Dermis microvascular lymphatic vessel endothelial cell (primary cell): ENCODE measurements around the gene SMIM36. TPM values are rescaled to one million over a fixed set of nuclear protein-coding genes. Genes with fewer than 3 reads are reported as not detected.
"Not testable (repeated sequence)": the region's sequence is repeated elsewhere in the genome, so short reads cannot be mapped to it uniquely, and the experiment has no call there.

Experiments
- DNase-seq, 2 donors: peaks; one replicate each; pipeline versions ENCODE4 v3.0.0 to v3.0.0-alpha.2; 2010; ENCODE audit warnings: low read depth in 2 of 2
- total RNA-seq: library from RNA; depleted of rRNA; stranded (reverse); fragments of >200 nt; gene quantifications from 2 replicates; pipeline ENCODE4 v1.2.1, GENCODE V29; 2014

SMIM36 gene
- total RNA-seq = not detected in 2 replicates

DNA sequence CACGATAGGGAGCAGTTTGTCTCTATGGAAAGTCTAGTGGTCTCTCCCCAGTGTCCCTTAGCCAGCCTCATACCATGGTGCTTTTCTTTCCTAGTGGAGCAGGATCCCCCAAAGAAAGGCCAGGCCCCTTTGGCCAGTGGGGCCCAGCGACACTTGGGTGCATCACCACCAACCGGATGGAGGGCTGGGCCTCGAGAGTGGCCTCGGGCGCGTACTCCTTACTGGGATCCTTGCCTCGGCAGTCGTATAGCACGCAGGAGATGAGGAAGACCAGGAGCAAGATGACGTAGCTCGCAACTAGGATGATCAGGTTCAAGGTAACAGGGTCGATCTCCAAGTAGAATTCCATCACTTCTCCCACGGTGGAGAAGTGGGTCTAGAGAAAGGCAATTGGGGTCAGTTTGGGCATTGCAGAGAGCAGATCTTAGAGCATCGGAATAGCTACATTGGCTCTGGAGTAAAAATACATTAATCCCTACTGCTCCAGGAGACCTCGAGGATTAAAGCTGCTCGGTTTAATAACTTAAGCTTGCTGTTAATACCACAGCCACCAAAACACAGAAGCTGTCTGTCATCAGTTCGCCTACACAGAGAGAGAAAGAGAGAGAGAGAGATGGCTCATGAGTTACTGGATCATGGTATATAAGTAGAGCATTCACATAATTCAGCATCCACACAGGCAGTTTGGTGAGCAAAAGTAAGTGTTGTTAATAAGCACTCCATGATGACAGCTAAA, at the start of gene SMIM36:
SMIM36 (minus strand) TSS at position 467 of the 736 bp plus-strand sequence.
- no peak for DNase-seq

DNA sequence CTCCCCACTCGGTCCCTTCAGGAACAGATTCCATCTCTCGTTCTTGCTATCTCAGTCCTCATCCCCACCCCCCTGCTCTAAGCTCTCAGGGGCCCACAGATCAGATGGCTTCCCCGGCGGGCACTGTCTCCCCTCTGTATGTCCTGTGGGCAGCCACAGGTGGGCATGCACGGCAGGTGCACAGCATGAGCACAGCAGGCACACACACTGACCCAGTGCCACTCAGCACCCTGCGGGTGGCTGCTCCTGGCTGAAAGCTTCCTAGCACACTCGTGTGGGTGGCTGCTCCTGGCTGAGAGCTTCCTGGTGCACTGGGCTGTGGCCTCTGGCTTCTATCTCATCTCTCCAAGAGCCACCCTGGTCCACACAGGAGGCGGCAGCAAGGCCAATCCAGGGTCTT, 44.5 kb upstream of the SMIM36 start:
- no peak for DNase-seq

DNA sequence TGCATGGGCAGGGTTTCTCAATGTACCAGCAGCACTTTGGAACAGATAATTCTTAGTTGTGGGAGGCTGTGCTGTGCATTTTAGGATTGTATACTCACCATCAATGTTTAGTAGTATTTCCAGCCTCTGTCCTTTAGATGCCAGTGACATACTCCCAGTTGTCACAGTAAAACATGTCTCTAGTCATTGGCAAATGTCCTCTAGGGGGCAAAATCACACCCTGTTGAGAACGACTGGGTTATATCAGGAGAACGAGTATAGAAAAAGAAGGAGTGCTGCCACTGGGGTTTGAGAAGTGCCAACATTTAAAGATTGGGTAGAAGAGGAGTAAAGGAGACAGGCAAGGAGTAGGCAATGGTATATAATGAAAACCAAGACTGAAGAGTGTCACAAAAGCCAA, 37.9 kb upstream of the SMIM36 start:
- peak; percentile 6 to 30 for DNase-seq

GRCh38 chr17:55546991-55547664, 35.9 kb upstream of the SMIM36 start:
- no peak for DNase-seq

DNA sequence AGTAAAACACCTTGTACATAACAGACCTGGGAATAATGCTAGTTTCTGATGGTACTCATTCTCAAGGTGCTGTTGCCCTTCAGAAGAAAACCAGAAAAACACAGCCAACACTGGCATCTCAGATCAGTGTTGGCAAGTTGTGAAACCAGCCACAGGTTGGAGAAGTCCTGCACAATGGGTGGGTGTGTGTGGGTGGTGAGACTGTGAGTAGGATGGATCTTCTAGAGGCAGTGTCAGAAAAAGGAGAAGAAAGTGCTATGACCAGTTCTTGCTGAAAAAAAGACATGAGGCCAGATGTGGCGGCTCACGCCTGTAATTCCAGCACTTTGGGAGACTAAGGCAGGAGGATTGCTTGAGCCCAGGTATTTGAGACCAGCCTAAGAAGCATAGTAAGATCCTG, 35.2 kb upstream of the SMIM36 start:
- DNase-seq = no peak

DNA sequence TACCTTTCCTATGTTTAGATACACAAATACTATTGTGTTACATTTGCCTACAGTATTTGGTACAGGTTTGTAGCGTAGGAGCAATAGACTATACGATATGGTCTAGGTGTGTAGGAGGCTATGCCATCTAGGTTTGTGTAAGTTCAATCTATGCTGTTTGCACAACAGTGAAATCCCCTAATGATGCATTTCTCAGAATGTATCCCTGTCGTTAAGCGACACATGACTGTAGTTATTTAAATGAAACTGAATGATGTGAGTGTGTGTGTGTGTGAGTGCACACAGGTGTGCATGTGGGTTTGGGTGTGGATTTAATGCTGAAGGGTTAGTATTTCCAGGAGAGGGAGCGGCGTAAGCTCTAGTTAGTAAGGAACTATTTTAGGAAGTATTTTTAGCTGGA, 34.6 kb upstream of the SMIM36 start:
- DNase-seq = no peak

- DNase-seq = no peak
Measured at GRCh38 chr17:55543709-55544108, 32.5 kb upstream of the SMIM36 start.

DNA sequence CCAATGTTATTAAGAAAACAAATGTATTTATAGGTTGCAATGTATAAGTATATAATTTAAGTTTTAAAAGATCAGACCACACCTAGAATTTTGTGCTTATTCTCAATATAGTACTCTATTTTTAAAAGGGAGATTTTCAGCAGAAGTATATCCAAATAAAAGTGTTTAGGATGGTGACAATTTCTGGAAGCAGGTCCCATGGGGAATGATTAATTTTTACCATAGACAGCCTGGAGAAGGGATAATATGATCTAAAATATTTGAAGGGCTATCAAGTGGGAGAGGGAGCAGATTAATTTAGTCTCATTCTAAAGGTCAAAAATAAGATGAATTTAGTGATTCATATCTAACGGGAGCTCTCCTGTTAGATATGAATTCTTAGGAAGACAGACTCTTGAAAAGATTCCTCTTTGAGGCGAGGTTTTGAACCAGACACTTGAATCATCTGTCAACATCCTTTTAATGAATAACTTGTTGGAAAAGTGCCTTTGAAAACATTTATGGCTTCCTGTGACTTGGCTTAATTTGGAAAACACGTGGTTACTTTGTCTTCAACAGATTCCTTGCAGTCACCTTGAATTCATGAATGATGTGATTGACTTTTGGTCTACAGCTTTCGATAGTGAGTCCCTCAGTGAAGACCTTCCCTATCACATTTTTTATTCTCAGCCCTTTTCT, 29.3 kb upstream of the SMIM36 start:
- peak in 1 of 2 donors; percentile 66 for DNase-seq

DNA sequence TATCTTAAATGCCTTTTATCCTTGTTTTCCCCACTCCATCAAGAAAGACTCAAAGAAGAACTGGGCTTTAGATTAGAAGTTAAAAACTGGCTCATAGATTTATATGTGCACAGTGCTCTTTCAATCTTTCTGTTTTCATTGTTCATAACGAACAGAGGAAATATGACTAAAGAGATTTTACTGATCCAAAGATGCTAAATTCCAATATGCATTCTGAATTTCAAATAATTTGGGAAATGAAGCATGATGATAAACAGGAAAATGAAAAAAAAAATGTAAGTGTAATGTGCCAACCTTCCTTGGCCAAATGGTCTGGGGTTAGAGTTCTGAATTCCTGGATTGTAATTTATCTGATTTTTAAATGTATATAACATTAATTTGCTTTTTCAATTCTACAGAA, 25.0 kb upstream of the SMIM36 start:
- peak; percentile 16 to 29 for DNase-seq

DNA sequence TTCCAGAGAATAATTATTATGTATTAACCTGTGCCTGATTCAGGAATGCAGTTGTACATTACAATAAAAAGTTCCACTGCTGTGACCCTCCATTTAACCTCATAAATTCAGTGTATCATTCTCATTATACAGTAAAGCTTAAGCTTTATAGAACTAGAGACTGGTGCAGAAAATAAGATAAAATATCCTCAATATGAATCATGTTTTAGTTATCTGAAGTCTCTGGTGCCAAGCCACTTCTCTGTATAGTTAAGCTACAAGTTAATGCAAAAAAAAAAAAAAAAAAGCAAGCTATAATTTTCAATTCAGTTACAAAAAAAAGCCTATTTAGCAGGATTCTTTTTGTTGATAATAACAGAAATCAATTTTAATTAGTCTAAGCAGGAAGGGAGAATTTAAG, 22.4 kb upstream of the SMIM36 start:
- peak; percentile 9 to 22 for DNase-seq

DNA sequence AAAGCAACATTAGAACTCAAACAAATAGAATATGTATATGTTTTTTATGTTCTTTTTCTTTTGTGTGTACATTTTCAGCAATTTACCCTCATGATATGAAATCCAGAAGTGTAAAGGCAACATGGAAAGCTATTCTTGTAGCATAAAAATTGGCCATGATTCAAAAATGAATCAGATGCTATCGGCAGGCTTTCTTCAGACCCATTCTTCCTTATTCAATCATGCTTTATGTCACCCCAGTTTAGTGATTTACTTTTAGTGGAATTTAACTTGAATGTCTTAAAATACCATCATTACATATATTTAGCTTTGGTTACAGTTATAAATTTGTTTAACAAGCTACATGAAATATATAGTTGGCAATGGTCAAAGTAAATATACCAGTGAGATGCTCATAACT, 21.4 kb upstream of the SMIM36 start:
- no peak for DNase-seq

DNA sequence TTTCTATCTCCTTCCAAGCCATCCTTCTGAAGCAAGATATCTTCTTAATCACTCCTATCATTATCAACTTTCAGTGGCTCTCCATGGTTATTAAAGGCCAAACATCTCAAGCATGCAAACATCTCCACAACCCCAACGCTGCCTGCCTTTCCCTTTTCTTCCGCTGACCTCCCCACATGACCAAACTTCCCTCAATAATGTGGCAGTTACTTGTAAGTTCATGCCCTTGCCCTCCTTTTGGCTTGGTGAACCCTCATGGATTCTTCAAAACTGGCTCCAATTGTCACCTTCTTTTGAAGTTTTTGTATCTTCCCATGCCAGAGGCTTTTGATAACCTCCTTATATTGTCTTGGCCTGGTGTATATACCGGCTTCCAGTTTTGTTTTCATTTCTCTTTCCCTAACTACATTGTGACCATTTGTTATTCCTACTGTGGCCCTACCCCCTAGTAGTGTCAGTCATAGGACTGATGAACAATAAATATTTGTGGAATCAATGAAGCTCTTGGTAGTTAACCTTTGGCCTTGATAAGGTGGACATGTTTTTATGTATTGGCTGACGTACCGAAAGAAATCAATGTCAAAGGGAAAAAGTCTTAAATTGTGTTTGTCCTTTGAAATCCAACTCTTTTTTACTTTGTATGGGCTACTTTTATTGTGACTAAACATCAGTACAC, 19.9 kb upstream of the SMIM36 start:
- DNase-seq = no peak

DNA sequence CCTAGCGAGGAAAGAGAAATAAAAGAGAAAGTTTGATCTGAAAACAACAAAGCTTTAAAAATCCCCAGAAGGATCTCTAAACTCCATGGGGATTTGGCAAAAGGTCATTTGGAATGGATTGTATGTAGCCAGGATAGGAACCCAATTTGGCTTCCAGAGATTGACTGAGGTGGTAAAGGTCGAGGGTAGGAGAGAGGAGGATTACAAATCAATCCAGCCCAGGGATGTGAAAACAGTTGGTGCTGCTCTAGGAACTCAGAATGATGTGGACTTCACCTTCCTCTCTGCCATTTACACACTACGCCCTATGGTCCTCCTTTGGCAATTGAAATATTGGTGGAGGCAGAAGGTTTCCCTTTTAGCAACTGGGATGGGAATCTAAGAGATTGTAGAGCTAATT, 18.8 kb upstream of the SMIM36 start:
- DNase-seq = no peak

GRCh38 chr17:55527540-55528118, 16.4 kb upstream of the SMIM36 start:
- peak; percentile 69 to 74 for DNase-seq

DNA sequence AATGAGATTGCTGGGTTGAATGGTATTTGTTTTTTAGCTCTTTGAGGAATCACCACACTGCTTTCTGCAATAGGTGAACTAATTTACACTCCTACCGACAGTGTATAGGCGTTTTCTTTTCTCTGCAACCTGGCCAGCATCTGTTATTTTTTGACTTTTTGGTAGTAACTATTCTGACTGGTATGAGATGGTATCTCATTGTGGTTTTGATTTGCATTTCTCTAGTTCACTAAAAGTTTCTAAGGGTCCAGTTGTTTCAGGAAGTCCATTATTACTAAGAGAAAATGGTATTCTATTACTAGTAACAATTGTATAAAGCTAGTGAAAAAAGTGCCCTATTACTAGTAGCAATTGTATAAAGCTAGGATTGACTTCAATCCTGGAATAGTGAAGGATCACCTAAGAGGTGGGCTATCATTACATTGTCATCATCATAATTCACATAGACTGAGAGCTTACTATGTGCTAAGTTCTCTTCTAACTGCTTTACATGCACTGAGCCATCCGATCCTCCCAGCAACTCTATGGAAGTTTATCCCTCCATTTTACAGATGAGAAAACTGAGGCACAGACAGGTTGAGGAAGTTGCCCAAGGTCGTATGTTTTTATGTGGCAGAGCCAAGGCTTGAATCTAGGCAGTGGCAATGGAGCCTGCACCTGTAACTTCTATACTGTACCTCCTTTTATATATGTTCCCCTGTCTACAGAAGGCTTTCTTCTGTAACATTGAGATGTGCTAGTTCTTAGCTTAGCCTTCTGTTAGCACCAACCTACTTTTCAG, 13.4 kb upstream of the SMIM36 start:
- no peak for DNase-seq

GRCh38 chr17:55523032-55523431, 11.8 kb upstream of the SMIM36 start:
- not testable (repeated sequence) for DNase-seq

GRCh38 chr17:55521186-55521585, 9.9 kb upstream of the SMIM36 start:
- DNase-seq = no peak

- no peak for DNase-seq
Measured at GRCh38 chr17:55520402-55520801, 9.2 kb upstream of the SMIM36 start.

- DNase-seq = no peak
Measured at GRCh38 chr17:55518510-55518909, 7.3 kb upstream of the SMIM36 start.

DNA sequence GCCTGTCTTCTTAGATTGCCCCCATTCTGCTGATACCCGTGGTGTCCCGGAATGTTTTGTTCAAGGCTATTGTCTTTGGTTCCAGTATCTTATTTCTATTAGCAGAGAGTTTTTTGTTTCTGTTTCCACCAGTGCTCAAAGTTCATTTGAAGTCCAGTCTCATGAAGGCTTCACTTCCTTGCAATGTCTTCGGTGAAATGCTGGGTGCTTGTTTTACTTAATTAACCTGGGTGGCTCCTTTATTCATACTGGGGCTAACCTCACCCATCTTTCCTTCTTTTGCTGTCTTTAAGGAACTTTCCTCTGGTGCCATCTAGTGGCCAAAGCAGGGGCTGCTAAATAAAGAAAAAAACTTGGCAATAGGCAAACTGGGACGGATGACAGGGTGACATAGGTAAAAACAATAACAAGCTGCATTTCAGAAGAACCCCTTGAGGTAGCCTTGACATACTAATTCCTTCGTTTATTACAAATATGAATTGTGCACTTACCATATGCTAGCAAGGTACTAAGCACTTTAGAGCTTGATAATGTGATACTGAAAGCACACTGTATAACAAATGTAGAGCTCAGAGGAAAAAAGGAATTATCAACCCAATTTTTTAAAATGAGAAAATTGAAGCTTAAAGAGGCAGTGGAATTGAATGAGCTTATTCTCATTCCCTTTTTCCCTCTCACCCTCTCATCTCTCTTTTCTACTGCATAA, 2.8 kb upstream of the SMIM36 start:
- DNase-seq = peak; percentile 36 to 62
